Measurements from ENCODE around the gene BACE2.

DNA sequence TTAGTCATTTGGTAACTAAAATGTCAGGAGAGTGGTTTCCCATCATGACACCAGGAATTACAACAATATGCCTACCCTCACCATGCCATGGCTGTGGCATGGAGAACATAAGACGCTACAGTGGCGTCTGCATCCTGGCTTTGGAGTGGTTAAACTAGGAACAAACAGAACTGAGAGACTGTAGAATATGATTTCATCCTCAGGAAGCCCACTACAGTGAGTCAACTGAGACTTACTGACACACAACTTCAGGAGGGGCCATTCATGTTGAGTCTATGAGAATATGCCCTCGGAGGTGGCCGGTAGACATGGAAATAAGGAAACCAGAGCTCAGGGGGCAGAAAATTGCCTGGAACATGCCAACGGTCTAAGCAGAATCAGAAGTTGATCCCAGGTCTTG, 5.9 kb upstream of the BACE2 start:
- TF ChIP-seq, protein P1, sequence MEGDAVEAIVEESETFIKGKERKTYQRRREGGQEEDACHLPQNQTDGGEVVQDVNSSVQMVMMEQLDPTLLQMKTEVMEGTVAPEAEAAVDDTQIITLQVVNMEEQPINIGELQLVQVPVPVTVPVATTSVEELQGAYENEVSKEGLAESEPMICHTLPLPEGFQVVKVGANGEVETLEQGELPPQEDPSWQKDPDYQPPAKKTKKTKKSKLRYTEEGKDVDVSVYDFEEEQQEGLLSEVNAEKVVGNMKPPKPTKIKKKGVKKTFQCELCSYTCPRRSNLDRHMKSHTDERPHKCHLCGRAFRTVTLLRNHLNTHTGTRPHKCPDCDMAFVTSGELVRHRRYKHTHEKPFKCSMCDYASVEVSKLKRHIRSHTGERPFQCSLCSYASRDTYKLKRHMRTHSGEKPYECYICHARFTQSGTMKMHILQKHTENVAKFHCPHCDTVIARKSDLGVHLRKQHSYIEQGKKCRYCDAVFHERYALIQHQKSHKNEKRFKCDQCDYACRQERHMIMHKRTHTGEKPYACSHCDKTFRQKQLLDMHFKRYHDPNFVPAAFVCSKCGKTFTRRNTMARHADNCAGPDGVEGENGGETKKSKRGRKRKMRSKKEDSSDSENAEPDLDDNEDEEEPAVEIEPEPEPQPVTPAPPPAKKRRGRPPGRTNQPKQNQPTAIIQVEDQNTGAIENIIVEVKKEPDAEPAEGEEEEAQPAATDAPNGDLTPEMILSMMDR (IDR thresholded peaks at IDR 0.05) = no peak
- TF ChIP-seq POLR2A (IDR thresholded peaks at IDR 0.05) = no peak
